Measurements from ENCODE around the gene AGPAT1.

Gene AGPAT1

DNA sequence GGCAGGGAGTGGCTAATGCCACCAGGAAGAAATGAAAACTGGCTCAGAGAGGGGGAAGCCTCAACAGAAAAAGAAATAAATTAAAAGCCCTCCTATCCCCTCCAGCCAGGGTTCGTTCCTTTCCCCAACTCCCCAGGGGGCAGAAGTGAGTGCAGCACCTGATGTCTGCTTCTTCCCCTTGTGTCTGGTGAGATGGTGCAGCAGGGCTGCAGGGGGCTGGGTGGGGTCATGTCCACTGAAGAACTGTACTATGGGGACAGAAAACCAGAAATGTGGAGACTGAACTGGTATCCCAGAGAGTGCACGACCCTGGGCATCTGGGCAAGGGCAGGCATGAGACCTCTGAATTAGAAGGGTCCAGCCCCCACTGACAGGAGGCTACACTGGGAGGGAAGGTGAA is 7.5 kb downstream of the AGPAT1 start:
- DNase-seq (ENCODE audit: low spot score in 2 of 2) (no peak), ATAC-seq (replicated peaks; ENCODE audit: extremely low read depth, poor library complexity, severe bottlenecking) (no peak)
- Mint-ChIP-seq H3K4me3 (no peak overlapping the region), H3K9me3 (no peaks in the 10 kb centered on the region), H3K27ac (ENCODE audit: low read depth) (no peak overlapping the region), H3K4me1 (peaks cover 17% of the 10 kb centered on the region), H3K27me3 (no peaks in the 10 kb centered on the region), H3K36me3 (ENCODE audit: insufficient read depth) (peaks cover 15% of the 10 kb centered on the region)

DNA sequence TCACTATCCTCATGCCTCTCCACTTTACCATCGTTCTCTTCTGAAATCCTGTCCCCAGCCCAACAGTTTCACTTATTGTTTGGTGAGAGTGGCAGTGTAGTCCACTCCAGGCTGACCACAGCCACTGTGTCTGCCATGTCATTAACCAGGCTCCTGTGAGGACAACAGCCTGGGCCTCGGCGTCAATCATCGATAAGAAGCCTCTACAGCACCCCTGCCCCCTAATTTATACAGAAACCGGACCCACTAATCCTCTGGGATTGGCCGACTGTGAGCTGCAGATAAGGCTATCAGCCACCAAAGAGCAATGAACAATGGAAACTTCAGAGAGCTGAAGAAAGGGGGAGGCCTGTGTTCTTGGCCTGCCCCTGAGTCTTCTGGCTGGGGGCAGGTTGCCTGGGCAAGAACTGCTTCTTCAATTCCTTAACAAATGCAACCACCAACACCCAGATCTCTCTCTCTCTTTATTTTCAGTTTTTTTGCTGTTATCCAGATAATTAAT is 8.1 kb downstream of the AGPAT1 start:
- no peaks in the 10 kb centered on the region for H3K9me3 Mint-ChIP-seq
- no peak for DNase-seq (ENCODE audit: low spot score in 2 of 2)
- no peak overlapping the region for H3K4me3 Mint-ChIP-seq
- no peak for ATAC-seq (replicated peaks; ENCODE audit: extremely low read depth, poor library complexity, severe bottlenecking)
- H3K27me3 Mint-ChIP-seq = no peaks in the 10 kb centered on the region
- no peak overlapping the region for H3K27ac Mint-ChIP-seq (ENCODE audit: low read depth)
- H3K36me3 Mint-ChIP-seq (ENCODE audit: insufficient read depth) = peaks cover 15% of the 10 kb centered on the region
- H3K4me1 Mint-ChIP-seq = peaks cover 14% of the 10 kb centered on the region

DNA sequence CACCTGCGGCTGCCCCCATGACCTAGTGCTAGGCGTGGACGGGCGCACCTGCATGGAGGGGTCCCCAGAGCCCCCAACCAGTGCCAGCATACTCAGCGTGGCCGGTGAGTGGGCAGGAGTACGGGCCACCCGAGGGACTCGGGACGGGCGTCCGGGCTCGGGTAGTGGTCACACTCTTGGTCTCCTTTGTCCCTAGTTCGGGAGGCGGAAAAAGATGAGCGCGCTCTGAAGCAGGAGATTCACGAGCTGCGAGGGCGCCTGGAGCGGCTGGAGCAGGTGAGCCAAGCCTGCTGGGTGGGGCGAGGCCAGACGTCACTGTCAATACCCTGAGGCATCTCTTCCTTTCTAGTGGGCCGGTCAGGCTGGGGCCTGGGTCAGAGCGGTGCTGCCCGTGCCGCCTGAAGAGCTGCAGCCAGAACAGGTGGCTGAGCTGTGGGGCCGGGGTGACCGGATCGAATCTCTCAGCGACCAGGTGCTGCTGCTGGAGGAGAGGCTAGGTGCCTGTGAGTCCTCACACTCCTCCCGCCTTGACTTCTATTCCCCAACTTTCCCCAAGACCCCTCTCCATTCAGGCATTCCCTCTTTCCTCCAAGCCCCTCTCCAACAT is 8.6 kb downstream of the AGPAT1 start:
- Mint-ChIP-seq H3K9me3 (no peaks in the 10 kb centered on the region), H3K36me3 (ENCODE audit: insufficient read depth) (peaks cover 15% of the 10 kb centered on the region), H3K27me3 (no peaks in the 10 kb centered on the region), H3K4me3 (no peak overlapping the region), H3K4me1 (peaks cover 14% of the 10 kb centered on the region), H3K27ac (ENCODE audit: low read depth) (no peak overlapping the region)
- ATAC-seq (replicated peaks; ENCODE audit: extremely low read depth, poor library complexity, severe bottlenecking) (no peak), DNase-seq (ENCODE audit: low spot score in 2 of 2) (no peak)

DNA sequence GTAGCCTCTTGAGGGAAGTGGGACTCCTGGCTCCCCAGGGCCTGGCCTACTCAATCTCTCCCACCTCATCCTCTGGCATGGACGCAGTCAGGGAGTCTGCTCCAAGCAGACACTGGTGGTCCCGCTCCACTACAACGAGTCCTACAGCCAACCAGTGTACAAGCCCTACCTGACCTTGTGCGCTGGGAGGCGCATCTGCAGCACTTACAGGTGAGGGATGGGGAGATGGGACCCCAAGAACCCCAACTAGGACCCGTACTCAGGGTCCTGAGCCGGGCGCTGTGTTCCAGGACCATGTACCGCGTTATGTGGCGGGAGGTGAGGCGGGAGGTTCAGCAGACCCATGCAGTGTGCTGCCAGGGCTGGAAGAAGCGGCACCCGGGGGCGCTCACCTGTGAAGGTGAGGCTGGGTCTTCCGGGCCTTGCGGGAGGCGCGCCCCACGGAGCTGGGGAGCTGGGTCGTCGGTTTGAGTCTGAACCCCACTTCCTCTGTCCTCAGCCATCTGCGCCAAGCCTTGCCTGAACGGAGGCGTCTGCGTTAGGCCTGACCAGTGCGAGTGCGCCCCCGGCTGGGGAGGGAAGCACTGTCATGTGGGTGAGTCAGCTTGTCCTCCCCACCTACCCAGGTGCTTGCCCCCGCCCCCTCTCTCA is 9.3 kb downstream of the AGPAT1 start:
- ATAC-seq (replicated peaks; ENCODE audit: extremely low read depth, poor library complexity, severe bottlenecking) (no peak), DNase-seq (ENCODE audit: low spot score in 2 of 2) (no peak)
- H3K4me1 Mint-ChIP-seq = peaks cover 14% of the 10 kb centered on the region
- no peaks in the 10 kb centered on the region for H3K27me3 Mint-ChIP-seq
- no peak overlapping the region for H3K4me3 Mint-ChIP-seq
- peak overlapping the region; percentile 51 for H3K27ac Mint-ChIP-seq (ENCODE audit: low read depth)
- H3K36me3 Mint-ChIP-seq (ENCODE audit: insufficient read depth) = peaks cover 15% of the 10 kb centered on the region
- no peaks in the 10 kb centered on the region for H3K9me3 Mint-ChIP-seq

DNA sequence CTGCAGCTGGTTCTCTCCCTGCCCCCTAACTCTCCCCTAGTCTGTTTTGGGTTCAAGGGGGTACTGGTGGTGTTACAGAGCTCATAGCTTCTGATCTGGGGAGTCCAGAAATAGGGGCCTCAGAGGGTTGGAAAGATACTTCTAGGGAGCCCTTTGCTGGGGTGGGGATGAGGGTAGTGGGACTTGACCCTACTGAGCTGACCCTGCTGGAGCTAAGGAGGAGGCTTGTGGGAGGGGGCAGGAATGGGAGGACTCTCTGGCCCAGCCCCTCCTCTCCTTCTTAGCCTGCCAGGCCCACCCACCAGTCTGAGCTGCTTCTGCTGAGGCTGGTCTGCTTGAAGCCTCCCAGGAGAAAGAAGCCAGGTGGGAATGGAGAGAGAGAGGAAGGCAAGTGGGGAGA is 11.6 kb downstream of the AGPAT1 start, which contains the start of gene EGFL8:
Gene EGFL8, plus strand, starts transcription at position 301 of the 400 bp plus-strand sequence. CDS start 1,571 bp downstream, outside the sequence.
- H3K4me3 Mint-ChIP-seq = no peak within 1 kb of the TSS
- DNase-seq (ENCODE audit: low spot score in 2 of 2) = no peak
- peak within 1 kb of the TSS; percentile 51 for H3K27ac Mint-ChIP-seq (ENCODE audit: low read depth)
- no peak for ATAC-seq (replicated peaks; ENCODE audit: extremely low read depth, poor library complexity, severe bottlenecking)
- H3K36me3 Mint-ChIP-seq (ENCODE audit: insufficient read depth) = peaks cover 8% of the 10 kb centered on the region
- no peaks in the 10 kb centered on the region for H3K27me3 Mint-ChIP-seq
- peaks cover 6% of the 10 kb centered on the region for H3K4me1 Mint-ChIP-seq
- no peaks in the 10 kb centered on the region for H3K9me3 Mint-ChIP-seq

DNA sequence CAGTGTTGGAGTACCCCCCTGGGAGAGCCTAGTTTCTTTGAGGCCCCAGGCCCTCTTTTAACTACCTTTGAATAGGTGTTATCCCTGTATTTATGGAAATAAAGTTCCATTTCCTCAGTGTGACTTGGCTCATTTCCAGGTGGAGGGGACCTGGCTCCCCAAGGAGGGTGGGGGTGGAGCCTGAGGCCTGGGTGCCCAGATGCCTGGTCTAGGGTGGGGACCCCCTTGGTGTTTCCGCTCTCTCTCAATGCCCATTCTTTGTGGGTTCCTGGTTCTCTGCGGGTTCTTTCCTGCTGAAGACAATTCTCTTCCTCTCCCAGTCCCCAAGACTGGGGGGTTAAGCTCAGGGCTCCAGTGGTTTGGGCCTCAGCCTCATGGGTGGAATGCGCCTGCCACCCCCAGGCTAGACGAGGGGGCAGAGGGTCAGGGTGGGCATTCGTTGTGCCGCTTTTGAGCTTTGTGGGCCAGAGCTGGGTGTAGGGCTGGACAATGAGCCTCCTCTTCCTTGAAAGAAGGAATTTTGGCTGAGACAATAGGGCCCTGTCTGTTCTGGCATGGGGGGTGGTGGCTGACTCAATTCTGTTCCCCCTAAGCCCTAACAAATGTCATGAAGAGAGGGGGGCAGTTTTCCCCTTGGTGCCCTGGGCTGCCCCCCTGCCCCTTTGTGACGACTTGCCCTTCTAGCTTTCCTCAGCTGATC is 12.2 kb downstream of the AGPAT1 start:
- Mint-ChIP-seq H3K9me3 (no peaks in the 10 kb centered on the region), H3K27me3 (no peaks in the 10 kb centered on the region), H3K36me3 (ENCODE audit: insufficient read depth) (peaks cover 5% of the 10 kb centered on the region), H3K27ac (ENCODE audit: low read depth) (no peak overlapping the region), H3K4me3 (no peak overlapping the region), H3K4me1 (peaks cover 4% of the 10 kb centered on the region)
- DNase-seq (ENCODE audit: low spot score in 2 of 2) = no peak
- ATAC-seq (replicated peaks; ENCODE audit: extremely low read depth, poor library complexity, severe bottlenecking) = no peak

DNA sequence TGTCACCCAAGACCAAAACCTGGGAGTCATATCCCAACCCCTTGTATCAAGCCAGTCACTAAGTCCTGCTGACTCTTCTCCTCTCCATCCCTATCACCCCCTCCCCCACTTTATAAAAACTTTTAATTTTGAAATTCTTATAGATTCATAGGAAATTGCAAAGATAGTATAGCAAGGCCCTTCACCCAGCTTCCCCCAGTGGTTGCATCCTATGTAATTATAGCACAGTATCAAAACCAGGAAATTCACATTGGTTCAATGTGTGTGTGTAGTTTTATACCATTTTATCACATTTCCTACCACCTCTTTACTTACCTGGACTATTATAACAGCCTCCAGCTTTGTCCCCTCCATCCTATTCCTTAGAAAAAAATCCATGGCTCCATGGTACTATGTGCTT is 17.8 kb downstream of the AGPAT1 start:
- DNase-seq (ENCODE audit: low spot score in 2 of 2) (no peak), ATAC-seq (replicated peaks; ENCODE audit: extremely low read depth, poor library complexity, severe bottlenecking) (no peak)
- Mint-ChIP-seq H3K9me3 (no peaks in the 10 kb centered on the region), H3K4me3 (no peak overlapping the region), H3K4me1 (peaks cover 32% of the 10 kb centered on the region), H3K36me3 (ENCODE audit: insufficient read depth) (peaks cover 12% of the 10 kb centered on the region), H3K27me3 (no peaks in the 10 kb centered on the region), H3K27ac (ENCODE audit: low read depth) (no peak overlapping the region)

DNA sequence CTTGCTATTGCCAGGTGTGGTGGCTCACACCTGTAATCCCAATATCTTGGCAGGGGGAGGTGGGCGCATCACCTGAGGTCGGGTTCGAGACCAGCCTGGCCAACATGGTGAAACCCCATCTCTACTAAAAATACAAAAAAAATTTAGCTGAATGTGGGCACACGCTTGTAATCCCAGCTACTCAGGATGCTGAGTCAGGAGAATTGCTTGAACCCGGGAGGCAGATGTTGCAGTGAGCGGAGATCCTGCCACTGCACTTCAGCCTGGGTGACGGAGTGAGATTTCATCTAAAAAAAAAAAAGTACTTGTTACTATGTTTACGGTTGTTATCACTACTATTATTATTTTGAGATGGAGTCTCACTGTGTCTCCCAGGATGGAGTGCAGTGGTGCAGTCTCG is 19.0 kb downstream of the AGPAT1 start:
- no peak overlapping the region for H3K27ac Mint-ChIP-seq (ENCODE audit: low read depth)
- no peak overlapping the region for H3K4me3 Mint-ChIP-seq
- H3K4me1 Mint-ChIP-seq = peaks cover 41% of the 10 kb centered on the region
- H3K27me3 Mint-ChIP-seq = no peaks in the 10 kb centered on the region
- H3K9me3 Mint-ChIP-seq = no peaks in the 10 kb centered on the region
- peaks cover 12% of the 10 kb centered on the region for H3K36me3 Mint-ChIP-seq (ENCODE audit: insufficient read depth)
- ATAC-seq (replicated peaks; ENCODE audit: extremely low read depth, poor library complexity, severe bottlenecking) (no peak), DNase-seq (ENCODE audit: low spot score in 2 of 2) (no peak)

DNA sequence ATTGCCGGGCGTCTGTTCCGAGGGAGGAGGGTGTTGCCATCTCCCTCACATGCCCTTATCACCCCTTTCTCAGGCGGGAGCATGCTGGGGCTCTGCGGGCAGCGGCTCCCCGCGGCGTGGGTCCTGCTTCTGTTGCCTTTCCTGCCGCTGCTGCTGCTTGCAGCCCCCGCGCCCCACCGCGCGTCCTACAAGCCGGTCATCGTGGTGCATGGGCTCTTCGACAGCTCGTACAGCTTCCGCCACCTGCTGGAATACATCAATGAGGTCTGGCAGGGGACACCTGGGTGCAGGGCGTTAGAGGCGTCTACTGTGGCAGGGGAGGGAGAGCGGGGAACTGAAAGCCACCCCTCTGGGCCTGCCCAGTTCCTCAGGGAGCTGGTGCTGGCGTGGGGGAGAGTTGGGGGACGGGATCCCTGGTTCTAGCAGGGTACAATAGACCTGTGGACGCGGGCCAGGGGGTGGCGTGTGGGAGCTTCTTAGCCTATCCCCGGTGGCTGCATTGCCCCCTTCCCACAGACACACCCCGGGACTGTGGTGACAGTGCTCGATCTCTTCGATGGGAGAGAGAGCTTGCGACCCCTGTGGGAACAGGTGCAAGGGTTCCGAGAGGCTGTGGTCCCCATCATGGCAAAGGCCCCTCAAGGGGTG is 21.2 kb downstream of the AGPAT1 start:
- H3K36me3 Mint-ChIP-seq (ENCODE audit: insufficient read depth) = peaks cover 12% of the 10 kb centered on the region
- DNase-seq (ENCODE audit: low spot score in 2 of 2) (peak; percentile 49 to 51), ATAC-seq (replicated peaks; ENCODE audit: extremely low read depth, poor library complexity, severe bottlenecking) (peak; percentile 70)
- H3K27ac Mint-ChIP-seq (ENCODE audit: low read depth) = peak overlapping the region; percentile 83
- peaks cover 19% of the 10 kb centered on the region for H3K27me3 Mint-ChIP-seq
- H3K9me3 Mint-ChIP-seq = no peaks in the 10 kb centered on the region
- peak overlapping the region; percentile 87 for H3K4me3 Mint-ChIP-seq
- peaks cover 52% of the 10 kb centered on the region for H3K4me1 Mint-ChIP-seq

DNA sequence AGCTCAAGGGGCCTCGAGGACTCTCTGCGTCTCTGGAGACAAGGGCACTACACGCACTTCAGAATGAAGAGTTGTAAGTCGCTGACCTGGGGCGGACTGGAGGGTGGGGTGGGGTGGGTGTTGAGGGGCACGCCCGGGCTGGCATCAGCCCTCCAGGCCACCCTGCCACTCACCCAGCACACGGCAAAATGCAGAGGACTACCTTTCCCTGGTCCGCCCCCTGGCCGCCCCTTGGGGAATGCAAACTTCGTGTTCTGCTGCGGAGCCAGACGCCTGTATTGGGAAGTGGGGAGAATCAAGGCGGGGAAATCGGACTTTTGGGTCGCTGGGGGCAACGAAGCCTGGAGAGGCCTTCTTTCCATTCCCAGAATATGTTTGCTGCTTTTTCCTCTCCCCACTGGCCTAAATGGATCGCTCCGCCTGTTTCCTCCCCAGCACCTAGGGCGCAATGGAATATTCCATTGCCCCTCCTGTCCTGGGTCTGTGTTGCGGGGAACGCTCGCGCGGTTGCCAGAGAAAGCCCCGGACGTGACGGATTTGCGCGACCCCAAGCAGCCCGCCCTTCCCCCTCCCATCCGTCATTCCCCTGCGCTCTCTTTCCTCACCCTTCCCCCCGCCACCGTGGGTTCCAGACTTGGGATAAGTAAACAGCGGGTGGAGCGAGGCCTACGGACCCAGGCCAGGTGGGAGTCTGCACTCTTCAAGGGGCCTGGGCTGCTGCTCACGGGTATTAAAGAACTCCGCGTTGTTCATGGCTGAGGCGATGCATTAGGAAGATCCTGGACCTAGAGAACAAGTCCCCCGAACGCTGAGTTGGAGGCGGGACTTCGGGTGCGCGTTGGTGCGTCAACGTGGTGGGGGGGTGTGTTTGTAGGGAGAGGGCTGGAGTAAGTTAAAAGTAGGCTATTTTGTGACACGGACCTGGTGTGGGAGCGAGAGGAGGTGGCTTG is 22.0 kb downstream of the AGPAT1 start, which contains the start of gene PPT2:
Gene PPT2, plus strand, starts transcription at position 578 of the 950 bp plus-strand sequence. CDS start 454 bp downstream, outside the sequence.
- H3K27me3 Mint-ChIP-seq = peaks cover 27% of the 10 kb centered on the region
- peak; percentile 79 for ATAC-seq (replicated peaks; ENCODE audit: extremely low read depth, poor library complexity, severe bottlenecking)

DNA sequence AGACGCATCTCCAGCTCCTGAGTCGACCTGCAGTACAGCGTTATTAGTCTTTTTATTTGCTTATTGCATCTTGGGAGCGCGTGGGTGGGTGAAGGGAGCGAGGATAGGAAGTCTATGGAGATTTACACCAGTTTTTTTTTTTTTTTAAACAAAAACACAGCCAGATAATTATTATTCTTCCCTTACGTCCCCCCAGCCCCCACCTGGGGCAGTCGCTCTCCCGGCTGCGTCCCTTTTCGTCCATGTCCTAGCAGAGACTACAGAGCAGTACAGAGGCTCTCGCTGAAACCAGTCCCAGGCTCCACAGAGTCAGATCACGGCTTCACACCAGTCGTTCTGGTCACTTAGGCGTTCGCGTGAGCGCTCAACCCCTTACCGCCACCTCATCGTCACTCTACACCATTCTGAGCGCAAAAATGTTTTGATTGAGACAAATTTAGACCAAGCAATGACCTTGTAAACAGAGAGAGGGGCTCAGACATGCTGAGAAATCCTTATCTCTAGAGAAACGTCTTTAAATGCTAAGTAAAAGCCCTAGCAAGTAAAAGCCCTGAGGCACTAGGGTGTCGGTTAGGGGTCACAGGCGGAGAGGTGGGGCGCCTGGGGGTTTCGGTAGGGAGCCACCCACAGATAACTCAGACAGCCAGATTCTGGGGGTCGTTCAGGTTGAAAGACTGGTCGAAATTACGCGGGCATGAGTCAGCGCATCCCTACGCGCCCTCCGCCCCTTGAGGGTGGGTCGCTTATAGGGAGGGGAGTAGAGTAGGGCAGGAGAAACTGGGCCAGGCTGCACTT is 22.9 kb downstream of the AGPAT1 start:
- no peaks in the 10 kb centered on the region for H3K9me3 Mint-ChIP-seq
- H3K27me3 Mint-ChIP-seq = peaks cover 36% of the 10 kb centered on the region
- no peak for ATAC-seq (replicated peaks; ENCODE audit: extremely low read depth, poor library complexity, severe bottlenecking)
- H3K4me3 Mint-ChIP-seq = peak overlapping the region; percentile 87
- peaks cover 14% of the 10 kb centered on the region for H3K36me3 Mint-ChIP-seq (ENCODE audit: insufficient read depth)
- no peak for DNase-seq (ENCODE audit: low spot score in 2 of 2)
- peaks cover 60% of the 10 kb centered on the region for H3K4me1 Mint-ChIP-seq
- H3K27ac Mint-ChIP-seq (ENCODE audit: low read depth) = peak overlapping the region; percentile 83

More for the DNA sequence above, 22.0 kb downstream of the AGPAT1 start, which contains the start of gene PPT2:
- Mint-ChIP-seq H3K4me3 (peak within 1 kb of the TSS; percentile 87), H3K36me3 (ENCODE audit: insufficient read depth) (peaks cover 13% of the 10 kb centered on the region), H3K4me1 (peaks cover 56% of the 10 kb centered on the region), H3K27ac (ENCODE audit: low read depth) (peak within 1 kb of the TSS; percentile 83), H3K9me3 (no peaks in the 10 kb centered on the region)
- peak; percentile 52 to 65 for DNase-seq (ENCODE audit: low spot score in 2 of 2)
